Left lung (tissue), 10 donors: ENCODE results near the gene HTRA1. TPM values are rescaled to one million over a fixed set of nuclear protein-coding genes. Genes with fewer than 3 reads are reported as not detected.

ENCODE experiments used
- ATAC-seq: fragments of 200-7000 bp; cut with Tn5 transposase; one replicate; pipeline ENCODE4 v1.9.1; 2020; ENCODE audit warnings: moderate library complexity
- DNase-seq, 4 donors: peaks; one replicate each; pipeline ENCODE4 v3.0.0-alpha.2; 2013 to 2020
- H3K27ac ChIP-seq, 2 donors: fragments of 200-600 bp; sonication (generic) in 1 of 2; one replicate each; pipeline versions ENCODE4 v1.5.0 to v1.8.0; 2020 to 2021
- H3K27me3 ChIP-seq, 2 donors: fragments of 200-600 bp; sonication (generic) in 1 of 2; one replicate each; pipeline versions ENCODE4 v1.5.0 to v1.8.0; 2020 to 2021
- H3K36me3 ChIP-seq, 2 donors: fragments of 200-600 bp; sonication (generic) in 1 of 2; one replicate each; pipeline versions ENCODE4 v1.5.0 to v1.8.0; 2020 to 2021
- H3K4me1 ChIP-seq, 2 donors: fragments of 200-600 bp; one replicate each; pipeline ENCODE4 v1.8.0; 2021
- H3K4me3 ChIP-seq, 2 donors: fragments of 200-600 bp; sonication (generic) in 1 of 2; one replicate each; pipeline versions ENCODE4 v1.5.0 to v1.8.0; 2020 to 2021; ENCODE audit warnings: mild to moderate bottlenecking in 1 of 2
- H3K9me3 ChIP-seq, 2 donors: fragments of 200-600 bp; sonication (generic) in 1 of 2; one replicate each; pipeline versions ENCODE4 v1.5.0 to v1.8.0; 2020 to 2021
- CTCF ChIP-seq, 2 donors: fragments of 200-600 bp; sonication (generic) in 1 of 2; IDR thresholded peaks; one replicate each; pipeline versions ENCODE4 v1.5.0 to v1.8.0; 2021; ENCODE audit warnings: antibody characterized with exemption in 2 of 2
- intact Hi-C, 2 donors: fragments of 100-400 bp; cut with DNase I; formaldehyde crosslinking; loops; one replicate each; pipeline versions ENCODE4 v1.11.2 to v1.14.2; 2022
- polyA plus RNA-seq, 6 donors: library from polyadenylated mRNA; unstranded; fragments of 120-200 nt; gene quantifications; one replicate each; pipeline ENCODE4 v1.2.1, GENCODE V29; 2013; ENCODE audit not compliant: insufficient read length in 6 of 6
- total RNA-seq, 2 donors: library from RNA; stranded (reverse); fragmentation: NEBNext Ultra II Directional; extraction: Animal tissue kit (Norgen Biotek cat#: 25700); gene quantifications; one replicate each; pipeline ENCODE4 v1.2.1, GENCODE V29; 2021
- donor health status: DM: no; HTN: yes; CAD: no.
- donor health status: DM: no; HTN: no; CAD: no.

The HTRA1 gene
- total and polyA plus RNA-seq, 8 donors = 51.3 to 124 (median 73.0) TPM

- Histone ChIP-seq H3K27ac (peak overlapping the region; percentile 11 to 19), H3K36me3 (no peaks in the 10 kb centered on the region), H3K27me3 (no peaks in the 10 kb centered on the region), H3K4me3 (no peak overlapping the region), H3K4me1 (peaks cover 12 to 15% of the 10 kb centered on the region in 2 donors), H3K9me3 (no peaks in the 10 kb centered on the region)
- intact Hi-C loops = no loop called here
- no peak for TF ChIP-seq CTCF (IDR thresholded peaks at IDR 0.05)
- peak in 2 of 4 donors; percentile 59 to 68 for DNase-seq
- ATAC-seq = peak; percentile 67
These were observed 34.3 kb downstream of the HTRA1 start for GRCh38 chr10:122495406-122496340.

DNA sequence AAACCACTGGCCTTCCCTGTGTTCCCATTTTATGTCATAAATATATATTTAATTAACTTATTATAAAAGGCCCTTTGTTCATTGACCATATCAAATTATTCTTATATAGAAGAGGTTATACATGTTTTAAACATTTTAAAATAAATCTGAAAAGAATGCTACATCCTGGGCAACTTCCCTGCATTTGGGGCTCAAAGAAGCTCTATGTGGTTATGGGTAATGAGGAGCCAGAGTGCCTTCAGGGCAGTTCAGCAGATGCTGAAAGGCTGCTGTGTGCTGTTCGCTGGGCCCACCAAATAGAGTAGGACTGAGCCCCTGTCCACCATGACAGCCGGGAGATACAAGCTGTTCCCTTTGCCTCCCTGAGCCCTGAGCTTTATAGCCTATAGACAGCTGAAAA is 35.9 kb downstream of the HTRA1 start:
- Histone ChIP-seq H3K9me3 (no peaks in the 10 kb centered on the region), H3K27ac (no peak overlapping the region), H3K4me3 (no peak overlapping the region), H3K27me3 (no peaks in the 10 kb centered on the region), H3K36me3 (no peaks in the 10 kb centered on the region), H3K4me1 (peaks cover 12 to 15% of the 10 kb centered on the region in 2 donors)
- no peak for TF ChIP-seq CTCF (IDR thresholded peaks at IDR 0.05)
- ATAC-seq (no peak), DNase-seq (no peak)
- intact Hi-C loops = no loop called here

DNA sequence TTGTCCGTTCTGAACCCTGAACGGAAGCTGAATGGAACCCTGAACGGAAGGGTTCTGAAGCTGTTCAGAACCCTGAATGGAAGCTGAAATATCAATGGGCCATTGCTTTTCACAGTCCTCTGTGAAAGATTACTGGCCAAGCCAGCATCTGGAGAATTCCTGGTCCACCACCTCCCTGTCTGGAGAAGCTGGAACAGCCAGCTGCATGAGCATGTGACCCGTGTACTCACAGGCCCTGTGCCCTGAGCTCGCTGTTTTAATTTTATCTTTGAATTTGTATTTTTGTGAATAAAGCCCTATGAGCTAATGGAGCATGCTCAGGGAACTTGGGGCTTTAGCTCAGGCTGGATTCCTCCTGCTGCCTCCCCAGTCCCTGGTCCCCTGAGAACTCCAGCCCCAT is 37.2 kb downstream of the HTRA1 start:
- DNase-seq (no peak), ATAC-seq (no peak)
- no peak overlapping the region for H3K4me3 ChIP-seq
- no peak for TF ChIP-seq CTCF (IDR thresholded peaks at IDR 0.05)
- H3K27me3 ChIP-seq = no peaks in the 10 kb centered on the region
- peaks cover 9 to 15% of the 10 kb centered on the region in 2 donors for H3K4me1 ChIP-seq
- intact Hi-C loops = no loop called here
- no peaks in the 10 kb centered on the region for H3K36me3 ChIP-seq
- peak overlapping the region in 1 of 2 donors; percentile 54 for H3K27ac ChIP-seq
- H3K9me3 ChIP-seq = no peaks in the 10 kb centered on the region

DNA sequence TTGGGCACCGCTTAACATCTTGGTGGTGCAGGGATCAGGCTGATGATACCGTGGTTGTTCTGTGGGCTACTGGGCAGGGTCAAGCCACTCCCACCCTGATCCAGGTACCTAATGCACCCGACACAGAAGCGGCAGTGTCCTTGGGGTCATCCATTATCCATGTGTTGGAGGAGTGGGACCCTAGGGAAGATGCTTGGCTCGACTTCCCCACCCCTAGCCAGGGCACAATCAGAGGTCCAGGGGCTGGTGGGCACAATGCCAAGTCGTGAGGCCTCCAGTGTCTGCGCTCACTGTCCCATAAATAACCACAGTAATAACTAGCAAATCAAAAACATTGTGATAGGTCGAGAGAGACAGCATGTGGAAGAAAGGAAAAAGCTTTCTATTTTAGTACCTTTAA is 37.7 kb downstream of the HTRA1 start:
- Histone ChIP-seq H3K9me3 (no peaks in the 10 kb centered on the region), H3K36me3 (no peaks in the 10 kb centered on the region), H3K4me1 (peaks cover 9 to 15% of the 10 kb centered on the region in 2 donors), H3K27me3 (no peaks in the 10 kb centered on the region), H3K27ac (peak overlapping the region in 1 of 2 donors; percentile 54), H3K4me3 (no peak overlapping the region)
- ATAC-seq (no peak), DNase-seq (no peak)
- intact Hi-C loops = no loop called here
- no peak for TF ChIP-seq CTCF (IDR thresholded peaks at IDR 0.05)

- H3K27me3 ChIP-seq = no peaks in the 10 kb centered on the region
- H3K9me3 ChIP-seq = no peaks in the 10 kb centered on the region
- no peak for DNase-seq
- peak; percentile 52 for ATAC-seq
- H3K4me1 ChIP-seq = peaks cover 9 to 15% of the 10 kb centered on the region in 2 donors
- intact Hi-C loops = no loop called here
- peak overlapping the region in 1 of 2 donors; percentile 54 for H3K27ac ChIP-seq
- no peaks in the 10 kb centered on the region for H3K36me3 ChIP-seq
- TF ChIP-seq CTCF (IDR thresholded peaks at IDR 0.05) = no peak
- H3K4me3 ChIP-seq = no peak overlapping the region
These were observed 38.2 kb downstream of the HTRA1 start for GRCh38 chr10:122499491-122499941.
